Umbilical cord (tissue), 2 donors: ENCODE results near the gene NIT1. TPM values are rescaled to one million over a fixed set of nuclear protein-coding genes. Genes with fewer than 3 reads are reported as not detected.
"Not testable (repeated sequence)": the region's sequence is repeated elsewhere in the genome, so short reads cannot be mapped to it uniquely, and the experiment has no call there.

Experiments used
- DNase-seq: peaks from one replicate; pipeline ENCODE4 v3.0.0-alpha.2; 2015; ENCODE audit warnings: low spot score
- total RNA-seq: library from RNA; depleted of rRNA; stranded (reverse); fragments of >200 nt; gene quantifications from one replicate; pipeline ENCODE4 v1.2.3, GENCODE V29; 2014; ENCODE audit warnings: low replicate concordance; ENCODE audit not compliant: insufficient read depth

The NIT1 gene
- total RNA-seq, 1 donor from 2014 or later, result 30.6 TPM

- no peak for DNase-seq
Measured at GRCh38 chr1:161111527-161111926, 6.4 kb upstream of the NIT1 start.

GRCh38 chr1:161113915-161114314, 4.0 kb upstream of the NIT1 start:
- no peak for DNase-seq

GRCh38 chr1:161114556-161114955, 3.3 kb upstream of the NIT1 start:
- DNase-seq, result no peak

GRCh38 chr1:161115132-161115711, 2.7 kb upstream of the NIT1 start:
- DNase-seq, result no peak

GRCh38 chr1:161115961-161116360, 1.9 kb upstream of the NIT1 start:
- DNase-seq, result not testable (repeated sequence)

- peak; percentile 72 for DNase-seq
Measured at GRCh38 chr1:161119092-161119903, 1.4 kb downstream of the NIT1 start.

- no peak for DNase-seq
Measured at GRCh38 chr1:161121042-161121650, 3.2 kb downstream of the NIT1 start.

GRCh38 chr1:161121834-161122233, 3.9 kb downstream of the NIT1 start:
- DNase-seq, result no peak

- DNase-seq, result no peak
Measured at GRCh38 chr1:161122967-161123366, 5.1 kb downstream of the NIT1 start.

GRCh38 chr1:161127649-161128048, 9.7 kb downstream of the NIT1 start:
- DNase-seq, result no peak

- DNase-seq, result no peak
Measured at GRCh38 chr1:161128591-161129420, 10.9 kb downstream of the NIT1 start.

GRCh38 chr1:161130266-161130665, 12.4 kb downstream of the NIT1 start:
- DNase-seq, result no peak

- peak; percentile 54 for DNase-seq
Measured at GRCh38 chr1:161131523-161132409, 13.9 kb downstream of the NIT1 start.

- DNase-seq, result peak; percentile 99
Measured at GRCh38 chr1:161132410-161133219, 14.7 kb downstream of the NIT1 start, which contains the start of gene DEDD. Gene DEDD, minus strand, starts transcription at chr1:161132667. Its CDS starts 8,205 bp downstream, at chr1:161124462.

- DNase-seq, result no peak
Measured at GRCh38 chr1:161133220-161133740, 15.4 kb downstream of the NIT1 start.

- no peak for DNase-seq
Measured at GRCh38 chr1:161137881-161138280, 20.0 kb downstream of the NIT1 start.

- no peak for DNase-seq
Measured at GRCh38 chr1:161138431-161138830, 20.5 kb downstream of the NIT1 start.

- DNase-seq, result peak; percentile 57
Measured at GRCh38 chr1:161139766-161140165, 21.9 kb downstream of the NIT1 start.

GRCh38 chr1:161140755-161141400, 23.0 kb downstream of the NIT1 start:
- no peak for DNase-seq
